Keratinocyte (primary cell): ENCODE results near the gene CYP4F22. TPM values are rescaled to one million over a fixed set of nuclear protein-coding genes. Genes with fewer than 3 reads are reported as not detected.

Experiments
- DNase-seq: peaks from one replicate; pipeline ENCODE4 v3.0.0-alpha.2; 2011; ENCODE audit warnings: low read depth, missing footprints, low spot score
- FAIRE-seq: peaks from 2 replicates; lab custom pipeline; 2011; peaks lifted over from hg19 to GRCh38; lab: Jason Lieb, UNC
- H2AFZ ChIP-seq: 2 replicates; pipeline ENCODE4 v1.6.0; 2012; ENCODE audit warnings: low read length, control low read depth, inconsistent platforms; ENCODE audit not compliant: control insufficient read depth
- H3K27ac ChIP-seq: 2 replicates; pipeline ENCODE4 v1.5.1; 2011; ENCODE audit warnings: low read length; ENCODE audit not compliant: control insufficient read depth, insufficient read depth
- H3K27me3 ChIP-seq: 3 replicates; pipeline ENCODE4 v1.6.0; 2011; ENCODE audit warnings: low read length; ENCODE audit not compliant: control insufficient read depth, insufficient read depth; ENCODE audit errors: extremely low read depth
- H3K36me3 ChIP-seq, 2 experiments: 2 replicates in 1 of 2; 3 replicates in 1 of 2; pipeline ENCODE4 v1.5.1; 2011; ENCODE audit warnings: low read length in 2 of 2, mild to moderate bottlenecking in 1 of 2; ENCODE audit not compliant: control insufficient read depth in 2 of 2, insufficient read depth in 2 of 2; ENCODE audit errors: extremely low read depth in 1 of 2
- H3K4me1 ChIP-seq: 3 replicates; pipeline ENCODE4 v1.5.1; 2011; ENCODE audit warnings: low read length; ENCODE audit not compliant: control insufficient read depth, insufficient read depth; ENCODE audit errors: extremely low read depth
- H3K4me2 ChIP-seq: 3 replicates; pipeline ENCODE4 v1.6.0; 2011; ENCODE audit warnings: low read depth, low read length; ENCODE audit not compliant: control insufficient read depth, insufficient read depth; ENCODE audit errors: extremely low read depth
- H3K4me3 ChIP-seq, 3 experiments: fragments of 200-600 bp in 1 of 3; sonication (generic) in 1 of 3; 2 replicates in 2 of 3; 3 replicates in 1 of 3; pipeline ENCODE4 v1.5.1; 2011 to 2016; ENCODE audit warnings: low read length in 3 of 3, mild to moderate bottlenecking in 3 of 3, control low read depth in 2 of 3, inconsistent platforms in 1 of 3, low read depth in 1 of 3, mixed read lengths in 1 of 3, mixed run types in 1 of 3, moderate library complexity in 1 of 3; ENCODE audit not compliant: control insufficient read depth in 2 of 3, insufficient read depth in 2 of 3; ENCODE audit errors: extremely low read depth in 1 of 3
- H3K79me2 ChIP-seq: 2 replicates; pipeline ENCODE4 v1.6.0; 2012; ENCODE audit warnings: low read length; ENCODE audit not compliant: control insufficient read depth, insufficient read depth
- H3K9ac ChIP-seq: 3 replicates; pipeline ENCODE4 v1.6.0; 2011; ENCODE audit warnings: low read length; ENCODE audit not compliant: control insufficient read depth, insufficient read depth; ENCODE audit errors: extremely low read depth
- H3K9me1 ChIP-seq: 3 replicates; pipeline ENCODE4 v1.6.0; 2011; ENCODE audit warnings: low read length; ENCODE audit not compliant: control insufficient read depth, insufficient read depth; ENCODE audit errors: extremely low read depth
- H3K9me3 ChIP-seq: 2 replicates; pipeline ENCODE4 v1.5.1; 2012; ENCODE audit warnings: low read depth, low read length; ENCODE audit not compliant: control insufficient read depth
- H4K20me1 ChIP-seq: 3 replicates; pipeline ENCODE4 v1.6.0; 2011; ENCODE audit warnings: low read length; ENCODE audit not compliant: control insufficient read depth, insufficient read depth; ENCODE audit errors: extremely low read depth
- CTCF ChIP-seq, 3 experiments: IDR thresholded peaks in 1 of 3; conservative IDR thresholded peaks in 1 of 3; optimal IDR thresholded peaks in 1 of 3; 2 replicates in 2 of 3; 3 replicates in 1 of 3; pipeline versions ENCODE3 to v1.5.1; 2011; ENCODE audit warnings: low read length in 3 of 3, mild to moderate bottlenecking in 3 of 3, moderate library complexity in 2 of 3, control low read depth in 1 of 3, inconsistent platforms in 1 of 3; ENCODE audit not compliant: insufficient read depth in 2 of 3; ENCODE audit errors: extremely low read depth in 1 of 3
- EZH2 ChIP-seq: IDR thresholded peaks from one replicate; pipeline ENCODE4 v1.6.1; 2012; ENCODE audit warnings: inconsistent platforms, mild to moderate bottlenecking, low read length, moderate library complexity
- dilution Hi-C: fragments of 300-500 bp; cut with MboI; formaldehyde crosslinking; loops from one replicate; pipeline ENCODE4 v1.7.0; 2020; ENCODE audit warnings: low sequenced_read_pairs; ENCODE audit not compliant: extremely low pct_ligation_motif_present
- polyA plus RNA-seq, 5 experiments: library from polyadenylated mRNA; depleted of rRNA in 3 of 5; stranded (reverse) in 3 of 5; stranded (forward) in 1 of 5; unstranded in 1 of 5; fragments of >200 nt; gene quantifications; 1 replicate in 1 of 5; 2 replicates in 3 of 5; 3 replicates in 1 of 5; pipeline versions ENCODE4 v1.2.1 to v1.2.3, GENCODE V29; 2011 to 2012; ENCODE audit warnings: missing spikeins in 2 of 5, low read depth in 1 of 5, low replicate concordance in 1 of 5

The CYP4F22 gene
- polyA plus RNA-seq, 1 donor (not counting 4 experiments of a cell fraction or from before 2014, with no cell fraction given), result 0.43 TPM

- Histone ChIP-seq H3K4me2 (no peak overlapping the region), H2AFZ (no peak overlapping the region), H3K9me1 (no peaks in the 10 kb centered on the region), H3K27me3 (peaks cover 4% of the 10 kb centered on the region), H4K20me1 (no peaks in the 10 kb centered on the region), H3K79me2 (no peaks in the 10 kb centered on the region), H3K27ac (no peak overlapping the region), H3K9me3 (no peaks in the 10 kb centered on the region), H3K4me1 (peaks cover 7% of the 10 kb centered on the region), H3K4me3 (no peak overlapping the region), H3K9ac (no peak overlapping the region), H3K36me3 (no peaks in the 10 kb centered on the region)
- DNase-seq, result no peak
- FAIRE-seq, result no peak
- TF ChIP-seq EZH2 (no peak), CTCF (optimal IDR thresholded peaks at IDR 0.05 in 1 of 3, IDR thresholded peaks at IDR 0.05 in 1 of 3, conservative IDR thresholded peaks at IDR 0.05 in 1 of 3; ENCODE audit: extremely low read depth in 1 of 3, insufficient read depth in 2 of 3, low read length in 3 of 3) (no peak)
- dilution Hi-C loops, result no loop called here
Measured at GRCh38 chr19:15557223-15557622, 48.9 kb downstream of the CYP4F22 start.

- Histone ChIP-seq H3K79me2 (no peaks in the 10 kb centered on the region), H4K20me1 (no peaks in the 10 kb centered on the region), H3K9me3 (no peaks in the 10 kb centered on the region), H2AFZ (no peak overlapping the region), H3K9me1 (no peaks in the 10 kb centered on the region), H3K4me2 (no peak overlapping the region), H3K27ac (no peak overlapping the region), H3K4me1 (no peaks in the 10 kb centered on the region), H3K27me3 (peaks cover 8% of the 10 kb centered on the region), H3K4me3 (no peak overlapping the region), H3K36me3 (no peaks in the 10 kb centered on the region), H3K9ac (no peak overlapping the region)
- no peak for FAIRE-seq
- no peak for DNase-seq
- TF ChIP-seq EZH2 (no peak), CTCF (optimal IDR thresholded peaks at IDR 0.05 in 1 of 3, IDR thresholded peaks at IDR 0.05 in 1 of 3, conservative IDR thresholded peaks at IDR 0.05 in 1 of 3; ENCODE audit: extremely low read depth in 1 of 3, insufficient read depth in 2 of 3, low read length in 3 of 3) (no peak)
- dilution Hi-C loops, result no loop called here
Measured at GRCh38 chr19:15562145-15562544, 53.8 kb downstream of the CYP4F22 start.
